H1 (cell line): Measurements from ENCODE around the gene REPS2. TPM values are rescaled to one million over a fixed set of nuclear protein-coding genes. Genes with fewer than 3 reads are reported as not detected.

Source experiments
- CTCF ChIA-PET: fragments of 300-600 bp; sonication (Branson Sonifier 250); formaldehyde crosslinking; loops from one replicate; lab custom pipeline; 2021; ENCODE audit not compliant: partially characterized antibody; lab: Charles Lee
- POLR2A ChIA-PET: fragments of 300-600 bp; sonication (Branson Sonifier 250); formaldehyde crosslinking; loops from one replicate; lab custom pipeline; 2021; ENCODE audit warnings: inconsistent platforms; ENCODE audit not compliant: partially characterized antibody; lab: Charles Lee
- DNase-seq, 2 experiments: peaks; one replicate each; pipeline versions ENCODE4 v3.0.0 to v3.0.0-alpha.2; 2010 to 2022; ENCODE audit warnings: low spot score in 2 of 2, low read depth in 1 of 2, mixed read lengths in 1 of 2
- FAIRE-seq: peaks from 2 replicates; lab custom pipeline; 2011; peaks lifted over from hg19 to GRCh38; lab: Jason Lieb, UNC
- H2AFZ ChIP-seq: 2 replicates; pipeline ENCODE4 v1.8.1; 2012; ENCODE audit warnings: low read length, inconsistent platforms
- H2AK5ac ChIP-seq: 2 replicates; pipeline ENCODE4 v1.6.1; 2013; ENCODE audit warnings: low read depth, low read length
- H2BK120ac ChIP-seq: replicated peaks from 2 replicates; pipeline ENCODE3; 2013; ENCODE audit warnings: low read depth, low read length, inconsistent platforms
- H2BK12ac ChIP-seq: 2 replicates; pipeline ENCODE4 v1.6.1; 2013; ENCODE audit warnings: low read depth, low read length
- H2BK15ac ChIP-seq: 2 replicates; pipeline ENCODE4 v1.6.1; 2013; ENCODE audit warnings: low read length
- H2BK20ac ChIP-seq: 2 replicates; pipeline ENCODE4 v1.6.1; 2013; ENCODE audit warnings: low read length
- H2BK5ac ChIP-seq: 2 replicates; pipeline ENCODE4 v1.6.1; 2013; ENCODE audit warnings: low read depth, low read length
- H3K14ac ChIP-seq: 2 replicates; pipeline ENCODE4 v1.6.1; 2013; ENCODE audit warnings: inconsistent platforms; ENCODE audit not compliant: insufficient read length
- H3K18ac ChIP-seq: 2 replicates; pipeline ENCODE4 v1.6.1; 2013; ENCODE audit warnings: low read length; ENCODE audit errors: extremely low read depth
- H3K23ac ChIP-seq: 2 replicates; pipeline ENCODE4 v1.6.1; 2013; ENCODE audit warnings: inconsistent platforms; ENCODE audit not compliant: insufficient read length
- H3K23me2 ChIP-seq: 2 replicates; pipeline ENCODE4 v1.6.1; 2013; ENCODE audit warnings: low read depth, low read length
- H3K27ac ChIP-seq: 2 replicates; pipeline ENCODE4 v1.6.1; 2011; ENCODE audit warnings: low read depth, low read length, inconsistent platforms
- H3K27me3 ChIP-seq, 4 experiments: replicated peaks in 1 of 4; 1 replicate in 1 of 4; 2 replicates in 3 of 4; pipeline versions ENCODE4 v1.6.1 to v1.8.1; 2011 to 2013; ENCODE audit warnings: low read length in 3 of 4, mild to moderate bottlenecking in 3 of 4, inconsistent platforms in 2 of 4, mixed read lengths in 2 of 4, moderate library complexity in 1 of 4; ENCODE audit not compliant: control insufficient read depth in 3 of 4, insufficient read depth in 3 of 4; ENCODE audit errors: extremely low read depth in 1 of 4
- H3K36me3 ChIP-seq, 4 experiments: 2 replicates each; pipeline versions ENCODE4 v1.6.1 to v1.8.1; 2011 to 2013; ENCODE audit warnings: mild to moderate bottlenecking in 4 of 4, low read length in 3 of 4, moderate library complexity in 2 of 4, control low read depth in 1 of 4, inconsistent platforms in 1 of 4; ENCODE audit not compliant: insufficient read depth in 4 of 4, control insufficient read depth in 2 of 4
- H3K4ac ChIP-seq: replicated peaks from 2 replicates; pipeline ENCODE3; 2013; ENCODE audit warnings: low read length, low read depth, mixed read lengths, inconsistent platforms; ENCODE audit not compliant: insufficient read length
- H3K4me1 ChIP-seq, 4 experiments: replicated peaks in 1 of 4; 1 replicate in 1 of 4; 2 replicates in 3 of 4; pipeline versions ENCODE4 v1.6.1 to v1.8.1; 2011 to 2013; ENCODE audit warnings: low read length in 3 of 4, inconsistent platforms in 2 of 4, mixed read lengths in 1 of 4; ENCODE audit not compliant: insufficient read depth in 4 of 4, control insufficient read depth in 3 of 4
- H3K4me2 ChIP-seq, 2 experiments: 2 replicates each; pipeline versions ENCODE4 v1.6.1 to v1.8.1; 2011 to 2013; ENCODE audit warnings: low read depth in 2 of 2, low read length in 2 of 2, control low read depth in 1 of 2, inconsistent platforms in 1 of 2, mild to moderate bottlenecking in 1 of 2; ENCODE audit not compliant: insufficient read depth in 1 of 2
- H3K4me3 ChIP-seq, 4 experiments: fragments of 200-600, 300-600 bp in 1 of 4; sonication (generic), shearing (Covaris generic), sonication (Bioruptor Twin) in 1 of 4; 2 replicates each; pipeline versions ENCODE4 v1.5.1 to v1.8.1; 2011 to 2016; ENCODE audit warnings: low read length in 4 of 4, low read depth in 3 of 4, control low read depth in 2 of 4, inconsistent platforms in 2 of 4, mild to moderate bottlenecking in 2 of 4, mixed read lengths in 1 of 4, moderate library complexity in 1 of 4; ENCODE audit not compliant: insufficient read depth in 2 of 4; ENCODE audit errors: extremely low read depth in 1 of 4
- H3K56ac ChIP-seq: replicated peaks from 2 replicates; pipeline ENCODE3; 2013; ENCODE audit warnings: low read depth, mild to moderate bottlenecking, mixed read lengths, low read length, inconsistent platforms; ENCODE audit not compliant: insufficient read length
- H3K79me1 ChIP-seq: 2 replicates; pipeline ENCODE4 v1.6.1; 2013; ENCODE audit warnings: low read depth, low read length, control low read depth
- H3K79me2 ChIP-seq, 2 experiments: 2 replicates each; pipeline versions ENCODE4 v1.6.1 to v1.8.1; 2012 to 2013; ENCODE audit warnings: low read length in 2 of 2, mild to moderate bottlenecking in 2 of 2, inconsistent platforms in 1 of 2; ENCODE audit not compliant: insufficient read depth in 2 of 2, control insufficient read depth in 1 of 2
- H3K9ac ChIP-seq, 4 experiments: replicated peaks in 1 of 4; 1 replicate in 1 of 4; 2 replicates in 3 of 4; pipeline versions ENCODE4 v1.6.1 to v1.8.1; 2011 to 2013; ENCODE audit warnings: low read depth in 3 of 4, low read length in 3 of 4, control low read depth in 2 of 4, mild to moderate bottlenecking in 2 of 4, moderate library complexity in 2 of 4, inconsistent platforms in 1 of 4; ENCODE audit errors: extremely low read depth in 1 of 4
- H3K9me3 ChIP-seq, 2 experiments: 2 replicates each; pipeline versions ENCODE4 v1.6.1 to v1.8.1; 2012 to 2013; ENCODE audit warnings: mild to moderate bottlenecking in 2 of 2, moderate library complexity in 2 of 2, control low read depth in 1 of 2, inconsistent platforms in 1 of 2, low read depth in 1 of 2, low read length in 1 of 2, mixed read lengths in 1 of 2; ENCODE audit not compliant: insufficient read depth in 2 of 2
- H4K20me1 ChIP-seq, 2 experiments: replicated peaks in 1 of 2; 2 replicates each; pipeline versions ENCODE3 to v1.8.1; 2011 to 2013; ENCODE audit warnings: inconsistent platforms in 2 of 2, low read length in 2 of 2, mild to moderate bottlenecking in 1 of 2; ENCODE audit not compliant: insufficient read depth in 2 of 2, control insufficient read depth in 1 of 2
- H4K5ac ChIP-seq: 2 replicates; pipeline ENCODE4 v1.6.1; 2013; ENCODE audit warnings: low read length, low read depth, mixed read lengths, inconsistent platforms; ENCODE audit not compliant: insufficient read length
- H4K8ac ChIP-seq: 2 replicates; pipeline ENCODE4 v1.8.0; 2013; ENCODE audit warnings: mild to moderate bottlenecking, moderate library complexity, low read length, inconsistent platforms; ENCODE audit not compliant: insufficient read depth; ENCODE audit errors: extremely low read depth
- H4K91ac ChIP-seq: replicated peaks from 2 replicates; pipeline ENCODE3; 2013; ENCODE audit warnings: low read length, mixed read lengths, inconsistent platforms; ENCODE audit not compliant: insufficient read length
- CBX8 ChIP-seq: fragments of 300-800, 300-1000 bp; sonication (generic); IDR thresholded peaks from 2 replicates; pipeline ENCODE4 v1.7.1; 2016; ENCODE audit warnings: low read depth, low read length, borderline replicate concordance
- CEBPB ChIP-seq: IDR thresholded peaks from 2 replicates; pipeline ENCODE4 v1.6.1; 2012; ENCODE audit warnings: low read depth, low read length
- WGBS, 2 experiments: shearing (Covaris generic) in 1 of 2; methylation state at CpG; one replicate each; pipeline versions ENCODE4 v1.1.6 to v1.1.7; 2013 to 2015; ENCODE audit warnings: low lambda C conversion rate in 2 of 2, mixed read lengths in 2 of 2, inconsistent platforms in 1 of 2, low coverage in 1 of 2, missing lambda C conversion rate in 1 of 2; ENCODE audit not compliant: insufficient replicate concordance in 2 of 2, insufficient coverage in 1 of 2, insufficient read length in 1 of 2; ENCODE audit errors: extremely low coverage in 1 of 2, missing lambda C conversion rate in 1 of 2; 5-methylcytosine and 5-hydroxymethylcytosine counted together
- polyA plus RNA-seq, 7 experiments: library from polyadenylated mRNA; depleted of rRNA in 3 of 7; stranded (reverse) in 5 of 7; unstranded in 2 of 7; fragments of >200 nt in 5 of 7; fragments of 200-250 nt in 2 of 7; gene quantifications; 1 replicate in 5 of 7; 2 replicates in 1 of 7; 4 replicates in 1 of 7; pipeline versions ENCODE4 v1.2.1 to v1.2.3, GENCODE V29; 2011 to 2013; ENCODE audit warnings: missing spikeins in 2 of 7, mixed read lengths in 2 of 7
- total RNA-seq: library from RNA; stranded (reverse); fragmentation: NEBNext Ultra II Directional; extraction: Animal tissue kit (Norgen Biotek cat#: 25700); gene quantifications from 2 replicates; pipeline ENCODE4 v1.2.1, GENCODE V29; 2021

The REPS2 gene
- total and polyA plus RNA-seq, 2 of the 8 experiments (the other 6 are each of a cell fraction or from before 2014, with no cell fraction given): 0.79 to 4.3 TPM

- no peak overlapping the region for H2BK5ac ChIP-seq
- WGBS, 2 experiments: 44% methylated on average over 6 of the region's 6 CpGs; no CpG with 5 or more reads in 1 of the 2 experiments
These were observed 16.1 kb upstream of the REPS2 start for GRCh38 chrX:16930392-16930791.

More at GRCh38 chrX:16930392-16930791, 16.1 kb upstream of the REPS2 start:
- no peak for FAIRE-seq
- H3K56ac ChIP-seq: no peak overlapping the region
- H3K9me3 ChIP-seq: no peaks in the 10 kb centered on the region
- TF ChIP-seq CBX8: no peak
- TF ChIP-seq CEBPB: peak; percentile 76
- H4K8ac ChIP-seq: no peak overlapping the region
- H4K5ac ChIP-seq: no peak overlapping the region
- H4K20me1 ChIP-seq: no peaks in the 10 kb centered on the region
- peaks cover 0 to 4% (median 0%) of the 10 kb centered on the region in 4 experiments; a peak in 3 of 7 replicates for H3K4me1 ChIP-seq
- H2AFZ ChIP-seq: no peak overlapping the region
- POLR2A ChIA-PET: interaction anchor here (1.0 kb wide), 1 partner anchor 26 kb away, joined by 3 read pairs; no protein-coding TSS in a partner anchor
- H3K23ac ChIP-seq: no peak overlapping the region
- no peak overlapping the region for H2BK12ac ChIP-seq
- no peak overlapping the region for H4K91ac ChIP-seq
- H3K79me2 ChIP-seq: no peaks in the 10 kb centered on the region
- DNase-seq: no peak
- no peaks in the 10 kb centered on the region for H3K27me3 ChIP-seq
- H2BK20ac ChIP-seq: no peak overlapping the region
- H3K9ac ChIP-seq: no peak overlapping the region
- no peak overlapping the region for H3K4me3 ChIP-seq
- H3K4ac ChIP-seq: no peak overlapping the region
- H3K23me2 ChIP-seq: no peaks in the 10 kb centered on the region
- H3K14ac ChIP-seq: no peak overlapping the region
- no peaks in the 10 kb centered on the region for H3K36me3 ChIP-seq
- no peak overlapping the region for H3K27ac ChIP-seq
- H2BK15ac ChIP-seq: no peak overlapping the region
- H2AK5ac ChIP-seq: no peak overlapping the region
- no peak overlapping the region; the same call in 1 of the 2 replicates for H3K18ac ChIP-seq
- H3K79me1 ChIP-seq: no peaks in the 10 kb centered on the region
- CTCF ChIA-PET: interaction anchor here (1.6 kb wide), 1 partner anchor 39 kb away, joined by 4 read pairs; no protein-coding TSS in a partner anchor
- no peak overlapping the region for H2BK120ac ChIP-seq
- peak overlapping the region in 1 of 2 experiments; percentile 23; a peak in 1 of 4 replicates for H3K4me2 ChIP-seq
